Measurements from ENCODE around the gene C5orf63.

GRCh38 chr5:127083711-127084110 is 10.4 kb upstream of the C5orf63 start:
- TF ChIP-seq ARNT (IDR thresholded peaks at IDR 0.05) (no peak), HDGF (IDR thresholded peaks at IDR 0.05; ENCODE audit: borderline replicate concordance) (no peak)

Measured in HEK293T (cell line).